HG03378 (cell line): Measurements from ENCODE around the gene ENTR1.

Experiments used
- ATAC-seq: cut with Tn5 transposase; IDR thresholded peaks from one replicate; pipeline ENCODE4 v1.9.1; 2021; ENCODE audit warnings: mild to moderate bottlenecking, moderate library complexity; ENCODE audit not compliant: unreplicated experiment

ENTR1 gene

DNA sequence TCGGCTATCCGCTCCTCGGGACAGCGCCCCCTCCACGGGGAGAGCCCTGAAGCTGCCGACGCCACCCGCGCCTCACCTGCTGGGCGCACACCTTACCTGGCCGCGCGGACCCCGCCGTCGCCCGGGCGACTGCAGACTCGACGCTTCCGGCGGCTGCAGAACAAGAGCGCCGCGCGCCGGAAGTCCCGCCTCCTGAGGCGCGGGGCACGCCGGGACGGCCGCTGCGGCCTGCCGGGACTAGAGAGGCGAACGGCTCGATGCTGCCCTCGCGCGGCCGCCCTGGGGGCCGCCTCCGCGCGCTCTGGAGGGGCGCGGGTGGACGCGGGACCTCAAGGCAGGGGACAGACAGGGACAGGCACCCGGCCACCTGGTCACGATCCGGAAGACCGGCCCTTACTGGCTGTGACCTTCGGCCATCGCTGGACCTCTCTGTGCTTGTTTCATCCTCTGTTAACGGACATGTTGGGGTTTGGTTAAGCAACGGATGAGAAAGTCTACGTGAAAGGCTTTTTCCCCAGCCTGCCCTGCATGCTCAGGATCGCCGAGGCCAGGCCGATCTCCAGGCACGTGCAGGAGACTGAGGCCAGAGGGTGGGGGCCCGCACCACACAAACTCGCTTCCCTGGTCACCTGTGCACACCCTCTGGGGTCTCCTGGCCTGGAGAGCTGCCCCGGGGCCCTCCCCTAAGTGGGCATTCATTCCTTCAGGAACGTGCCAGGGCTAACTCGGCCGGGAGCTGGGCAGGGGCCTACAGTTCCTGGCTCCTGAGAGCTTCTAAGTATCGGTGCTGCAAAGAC lies 10.2 kb downstream of the ENTR1 start, which contains the start of gene SNAPC4:
SNAPC4 (minus strand) TSS at position 133 of the 797 bp plus-strand sequence. CDS start 1,742 bp downstream, outside the sequence.
- ATAC-seq, result no peak

DNA sequence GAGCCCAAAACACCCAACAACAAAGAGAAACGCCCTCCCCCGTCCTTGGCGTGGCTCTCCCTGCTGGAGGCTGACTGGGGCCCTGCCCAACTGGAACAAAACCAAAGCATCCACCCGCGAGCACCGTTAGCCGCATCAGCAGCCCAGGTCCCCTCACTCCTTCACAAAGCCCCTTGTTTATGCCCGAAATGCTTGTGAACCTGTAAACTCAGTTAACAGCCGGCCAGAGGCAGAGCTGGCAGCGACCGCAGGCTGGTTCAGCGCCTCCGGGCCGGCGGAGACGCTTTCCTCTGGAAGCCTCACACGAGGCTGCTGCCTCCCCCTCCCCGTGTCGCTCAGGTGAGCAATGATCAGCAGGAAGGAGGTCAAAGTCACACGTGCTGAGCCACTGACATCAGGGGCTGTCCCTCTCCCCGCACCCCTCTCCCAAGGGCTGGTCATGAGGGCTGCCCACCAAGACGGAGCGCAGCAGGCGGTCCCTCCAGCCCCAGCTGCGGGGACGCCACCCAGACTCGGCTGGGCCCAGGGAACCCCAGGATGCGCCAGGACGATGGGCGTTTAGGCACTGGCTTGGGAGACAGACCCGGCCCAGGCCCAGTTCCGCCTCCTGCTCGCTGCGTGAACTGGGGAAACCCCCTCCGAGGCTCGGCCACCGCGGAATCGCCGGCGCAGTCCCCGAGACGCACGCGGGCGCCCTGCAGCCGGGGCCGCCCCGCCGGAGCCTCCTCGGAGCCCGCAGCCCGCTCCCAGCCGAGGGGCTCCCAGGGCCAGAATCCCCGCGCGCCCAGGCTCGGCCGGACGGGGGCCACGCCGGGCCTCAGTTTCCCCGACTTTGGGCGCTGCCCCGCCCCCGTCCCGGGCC lies 11.0 kb downstream of the ENTR1 start:
- no peak for ATAC-seq

DNA sequence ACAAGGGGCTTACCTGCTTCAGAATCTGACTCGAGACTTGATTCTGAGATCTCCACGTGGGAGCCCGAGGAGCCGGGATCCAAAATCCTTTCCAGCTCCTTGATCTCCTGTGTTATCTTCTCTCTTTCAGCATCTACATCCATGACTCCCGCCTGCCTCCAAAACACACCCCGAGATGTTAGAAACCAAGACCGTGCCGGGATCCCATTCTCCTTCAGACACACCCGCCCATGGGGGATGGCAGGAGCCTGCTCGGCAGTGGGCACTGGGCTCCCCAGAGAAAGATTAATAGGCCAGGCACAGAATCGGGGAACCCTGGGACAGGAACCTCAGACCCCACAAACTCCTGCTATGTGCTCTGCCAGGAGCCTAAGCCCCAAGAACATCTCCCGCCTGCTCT lies 12.1 kb downstream of the ENTR1 start:
- no peak for ATAC-seq

DNA sequence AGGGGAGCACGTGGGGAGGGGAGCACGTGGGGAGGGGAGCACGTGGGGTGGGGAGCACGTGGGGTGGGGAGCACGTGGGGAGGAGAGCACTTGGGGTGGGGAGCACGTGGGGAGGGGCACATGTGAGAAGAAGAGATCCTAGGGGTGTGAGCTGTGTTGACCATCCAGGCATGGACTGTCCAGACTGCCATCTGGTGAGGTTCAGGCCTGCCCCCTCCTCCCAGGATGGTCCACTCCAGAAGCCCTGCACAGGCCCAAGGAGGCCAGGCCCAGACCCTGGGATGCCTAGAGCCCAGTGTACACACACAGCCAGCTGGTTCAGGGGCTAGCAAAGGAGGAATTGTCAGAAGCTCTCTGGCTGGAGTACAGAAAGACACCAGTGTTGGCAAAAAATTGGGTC lies 12.8 kb downstream of the ENTR1 start:
- ATAC-seq, result no peak

DNA sequence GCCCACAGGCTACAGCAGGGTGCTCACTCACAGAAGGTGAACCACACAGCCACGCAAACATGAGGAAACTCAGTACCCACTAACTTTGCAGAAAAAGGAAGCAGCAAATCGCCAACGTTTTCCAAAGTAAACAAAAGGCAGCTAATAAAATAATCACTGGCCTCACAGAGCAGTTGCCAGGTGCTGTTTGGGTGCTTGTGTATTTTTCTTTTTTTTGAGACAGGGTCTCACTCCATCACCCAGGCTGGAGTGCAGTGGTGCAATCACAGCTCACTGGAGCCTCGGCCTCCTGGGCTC lies 14.2 kb downstream of the ENTR1 start:
- ATAC-seq, result no peak

DNA sequence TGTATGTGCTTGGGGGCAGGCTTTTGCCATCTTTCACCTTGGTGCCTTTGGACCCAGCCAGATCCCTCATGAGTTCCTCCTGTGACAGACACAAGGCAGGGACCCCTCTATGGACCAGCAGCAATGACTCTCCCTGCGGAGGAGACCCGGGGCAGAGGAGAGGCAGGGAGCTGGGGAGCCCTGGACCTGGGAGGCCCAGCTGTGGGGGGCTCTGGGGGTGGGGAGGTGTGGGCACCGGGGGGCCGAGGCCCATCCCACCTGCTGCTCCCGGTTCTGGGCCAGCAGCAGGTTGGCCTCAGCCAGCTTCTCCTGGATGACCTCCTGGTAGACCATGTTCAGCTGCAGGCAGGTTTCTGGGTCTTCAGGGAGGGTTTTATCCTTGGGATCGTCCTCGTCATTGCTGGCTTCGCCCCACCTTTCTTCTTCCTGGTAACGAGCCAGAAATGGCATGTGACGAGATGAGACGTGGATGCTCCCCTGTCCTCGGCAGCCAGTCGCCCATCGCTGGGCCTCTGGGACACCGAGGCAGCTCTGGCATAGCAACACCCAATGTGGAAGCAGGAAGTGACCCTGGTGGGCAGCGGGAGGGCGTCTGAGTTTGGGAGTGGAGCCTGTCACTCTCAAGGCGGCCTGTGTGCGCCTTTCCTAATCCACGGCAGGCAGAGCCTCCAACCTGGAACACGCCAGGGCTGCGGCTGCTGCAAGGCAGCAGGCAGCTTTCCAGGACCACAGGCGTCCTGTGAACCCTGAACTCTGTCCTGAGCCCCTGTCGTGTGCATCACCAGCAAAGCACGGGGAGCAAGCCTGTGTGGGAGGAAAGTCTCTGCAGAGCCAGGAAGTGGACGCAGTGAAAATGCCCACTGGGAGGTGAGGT lies 14.8 kb downstream of the ENTR1 start:
- no peak for ATAC-seq

DNA sequence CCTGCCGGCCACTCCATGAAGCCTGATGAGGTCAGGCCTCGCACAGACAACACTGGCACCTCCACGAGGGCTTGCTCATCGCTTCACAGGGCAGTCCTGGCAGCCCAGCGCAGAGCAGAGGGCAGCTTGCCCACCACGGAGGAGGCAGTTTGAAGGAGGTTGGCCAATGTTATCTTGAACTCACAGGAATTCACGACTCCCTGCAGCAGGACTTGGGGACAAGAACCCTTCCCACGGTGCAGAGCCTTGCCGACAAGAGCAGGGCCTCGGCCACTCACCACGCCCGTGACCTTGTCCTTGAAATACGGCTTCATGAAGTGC lies 15.4 kb downstream of the ENTR1 start:
- ATAC-seq, result no peak

DNA sequence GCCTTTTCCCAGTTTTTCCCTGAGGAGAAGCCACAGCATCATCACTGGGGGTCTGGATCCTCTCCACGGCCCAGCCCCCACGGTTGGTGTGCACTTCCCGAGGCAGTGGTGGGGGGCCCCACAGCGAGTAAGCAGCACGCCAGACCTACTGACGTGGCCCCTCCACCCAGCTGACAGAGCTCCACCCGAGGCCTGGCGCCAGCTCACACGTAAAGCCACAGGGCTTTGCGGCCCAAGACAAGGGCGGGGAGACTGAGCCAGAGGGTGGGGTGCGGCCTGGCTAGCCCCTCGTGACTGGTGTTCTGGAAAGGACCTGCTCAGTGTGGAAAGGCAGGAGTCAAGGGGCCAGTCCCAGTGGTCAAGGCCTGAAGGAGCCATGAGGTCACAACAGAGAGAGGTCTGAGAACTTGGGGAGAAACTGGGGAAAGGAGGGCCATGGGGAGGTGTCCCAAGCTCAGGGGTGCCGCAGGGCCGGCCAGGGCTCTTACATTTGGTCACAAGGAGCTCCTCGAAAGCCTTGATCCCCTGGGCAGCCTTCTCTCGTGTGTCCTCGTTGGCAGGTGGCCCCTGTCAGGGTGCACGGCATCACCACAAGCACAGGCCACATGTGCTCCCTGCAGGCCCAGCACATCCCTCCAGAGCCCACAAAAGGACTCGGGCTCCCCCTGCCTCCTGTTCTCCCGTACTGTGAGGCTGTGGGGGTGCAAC lies 15.9 kb downstream of the ENTR1 start:
- ATAC-seq, result no peak

DNA sequence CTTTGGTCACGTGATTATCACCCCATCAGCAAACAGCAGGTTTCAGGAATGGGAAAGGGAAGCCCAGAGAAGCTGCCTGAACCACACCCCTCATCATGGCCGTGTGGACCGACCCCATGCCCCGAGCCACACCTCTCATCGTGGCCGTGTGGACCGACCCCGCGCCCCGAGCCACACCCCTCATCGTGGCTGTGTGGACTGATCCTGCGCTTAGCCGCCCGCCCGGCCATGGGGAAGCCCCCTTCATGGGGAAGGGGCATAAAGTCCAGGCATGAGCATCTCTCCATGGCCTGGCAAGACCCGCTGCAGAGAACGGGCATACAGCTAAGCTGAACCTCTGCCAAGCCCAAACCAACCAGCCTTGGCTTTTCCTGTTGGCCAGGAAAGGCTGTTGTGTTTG lies 16.9 kb downstream of the ENTR1 start:
- no peak for ATAC-seq

DNA sequence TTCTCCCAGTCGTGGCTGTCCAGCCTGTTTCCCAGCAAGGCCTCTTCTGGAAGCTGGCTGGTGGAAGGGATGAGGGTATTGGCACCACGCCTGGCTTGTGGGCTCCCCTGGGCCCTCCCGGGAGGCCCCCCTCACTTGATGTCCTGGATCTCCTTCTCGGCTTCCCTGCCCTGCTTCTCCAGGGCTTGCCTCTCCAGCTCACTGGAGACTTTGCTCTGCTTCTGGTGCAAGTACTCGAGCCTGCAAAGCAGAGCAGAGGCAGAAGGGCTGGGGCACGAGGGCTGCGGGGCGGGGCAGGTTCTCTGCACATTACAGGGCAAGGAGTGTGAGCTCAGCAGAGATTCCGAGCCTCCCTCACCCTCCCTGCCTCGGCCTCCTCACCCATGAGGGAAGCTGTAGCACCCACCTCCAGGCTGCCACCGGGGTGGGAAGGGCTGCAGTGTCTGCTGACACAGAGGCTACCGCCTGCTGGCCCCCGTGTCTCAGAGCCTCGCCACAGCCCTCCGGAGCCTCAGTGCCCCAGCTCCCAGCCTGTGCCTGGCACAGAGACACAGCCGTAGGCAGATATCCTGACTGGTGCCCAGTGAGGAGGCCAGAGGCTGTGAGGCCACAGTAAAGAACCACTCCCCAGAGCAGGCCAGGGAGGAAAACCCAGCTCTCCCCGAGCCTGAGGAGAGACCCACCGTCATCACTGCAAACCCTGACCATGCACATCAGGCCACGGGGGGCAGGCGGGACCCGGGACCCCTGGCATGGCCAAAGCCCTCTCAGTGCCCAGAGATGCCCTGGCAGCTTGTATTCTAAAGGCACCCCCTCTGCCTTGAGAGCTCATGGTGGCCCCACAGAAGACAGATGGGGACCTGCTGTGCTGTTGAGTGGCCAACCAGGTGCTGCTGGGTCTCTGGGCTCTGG lies 17.6 kb downstream of the ENTR1 start:
- no peak for ATAC-seq

DNA sequence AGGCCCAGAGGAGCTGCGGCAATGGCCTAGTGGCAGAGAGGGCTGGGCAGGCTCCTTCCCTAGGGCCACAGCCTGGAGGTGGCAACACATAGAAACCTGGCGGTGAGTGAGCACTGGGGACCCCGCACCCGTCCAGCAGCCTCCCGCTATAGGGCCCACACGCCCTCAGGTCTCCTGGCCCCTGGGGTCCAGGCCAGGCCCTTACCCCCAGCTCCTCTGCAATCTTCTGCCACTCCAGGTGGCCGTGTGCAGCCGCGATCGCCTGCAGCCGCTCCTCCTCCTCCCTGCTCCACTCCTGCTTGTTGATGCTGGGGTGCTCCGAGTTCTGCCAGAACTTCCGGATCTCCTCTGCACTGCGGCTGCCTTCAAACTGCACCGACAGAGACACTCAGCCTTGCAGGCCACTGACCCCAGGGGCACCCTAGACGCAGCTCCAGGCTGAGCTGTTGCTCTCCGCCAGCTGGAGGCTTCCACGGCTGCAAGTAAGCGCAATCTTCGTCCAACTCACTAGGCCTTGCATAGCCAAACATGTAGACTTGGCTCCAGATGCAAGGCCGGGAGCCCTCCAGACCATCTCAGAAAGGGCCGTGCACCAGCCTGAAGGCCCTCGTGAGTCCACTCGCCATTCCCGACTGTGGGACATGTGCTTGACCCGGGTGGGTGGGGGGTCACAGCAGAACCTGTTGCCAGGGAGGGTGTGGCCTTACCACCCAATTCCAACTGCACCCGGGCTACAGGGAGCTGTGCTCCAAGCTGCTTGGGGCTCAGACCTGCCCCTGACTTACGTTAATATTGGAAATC lies 18.5 kb downstream of the ENTR1 start:
- no peak for ATAC-seq

DNA sequence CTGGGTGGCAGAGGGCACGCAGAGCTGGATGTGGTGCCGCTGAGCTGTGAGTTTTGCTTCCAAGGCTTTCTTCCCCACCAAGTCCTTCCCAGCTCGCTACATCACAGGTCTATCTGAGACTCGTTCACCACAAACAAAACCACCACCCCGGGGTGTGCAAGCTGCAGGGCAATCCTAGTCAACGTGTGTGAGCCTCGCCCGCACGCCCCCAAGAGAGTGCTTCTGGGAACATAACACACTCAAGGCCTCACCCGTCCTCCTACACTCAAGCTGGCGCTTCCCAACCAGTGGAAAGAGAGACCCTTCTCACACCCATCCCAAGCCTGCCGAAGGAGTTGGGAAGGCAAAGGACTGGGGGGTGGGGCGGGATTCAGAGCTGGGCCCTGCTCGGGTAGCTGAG lies 21.0 kb downstream of the ENTR1 start:
- ATAC-seq, result no peak

DNA sequence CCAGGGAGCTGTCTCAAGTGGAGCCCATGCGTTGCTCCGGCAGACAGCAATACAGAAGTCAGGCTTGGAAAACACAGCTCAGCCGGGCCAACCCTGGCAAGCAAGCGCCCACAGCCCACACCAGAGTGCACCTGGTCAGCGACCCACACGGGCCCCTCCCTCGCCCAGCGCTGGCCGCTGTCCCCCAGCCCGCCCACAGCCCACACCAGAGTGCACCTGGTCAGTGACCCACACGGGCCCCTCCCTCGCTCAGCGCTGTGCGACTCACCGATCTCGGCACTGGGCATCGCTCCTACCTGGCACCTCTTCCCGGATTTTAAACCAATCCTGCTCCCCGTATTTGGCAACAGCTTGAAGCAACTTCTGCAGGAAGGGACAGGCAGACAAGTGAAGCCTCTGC lies 23.2 kb downstream of the ENTR1 start:
- no peak for ATAC-seq

DNA sequence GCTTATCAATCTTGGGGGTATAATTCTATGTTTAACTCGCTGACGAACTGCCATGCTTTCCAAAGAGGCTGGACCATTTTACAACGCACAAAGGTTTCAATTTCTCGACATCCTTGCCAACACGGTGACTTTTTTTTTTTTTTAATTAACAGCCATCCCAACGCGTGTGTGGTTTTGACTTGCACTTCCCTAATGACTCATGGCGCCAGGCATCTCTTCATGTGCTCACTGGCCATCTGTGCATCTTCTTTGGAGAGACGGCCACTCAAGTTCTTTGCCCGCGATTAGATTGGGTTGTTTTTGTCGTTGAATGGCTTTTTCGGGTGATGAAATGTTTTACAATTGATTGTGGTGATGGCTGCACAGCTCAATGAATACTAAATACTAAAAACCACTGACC lies 24.4 kb downstream of the ENTR1 start:
- no peak for ATAC-seq

DNA sequence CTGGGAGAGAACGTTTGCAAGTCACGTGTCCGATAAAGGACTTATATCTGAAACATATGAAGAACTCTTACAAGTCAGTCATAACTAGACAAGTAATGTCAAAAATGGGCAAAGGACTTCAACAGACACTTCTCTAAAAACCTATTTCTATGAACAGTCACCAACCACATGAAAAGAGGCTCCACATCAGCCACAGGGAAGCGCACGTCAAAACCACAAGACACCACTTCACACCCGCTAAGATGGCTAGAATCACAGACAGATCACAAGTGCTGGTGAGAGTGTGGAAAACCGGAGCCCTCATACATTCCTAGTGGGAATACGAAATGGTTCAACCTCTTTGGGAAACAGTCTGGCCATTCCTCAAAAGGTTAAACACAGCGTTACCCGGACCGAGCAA lies 25.4 kb downstream of the ENTR1 start:
- no peak for ATAC-seq

DNA sequence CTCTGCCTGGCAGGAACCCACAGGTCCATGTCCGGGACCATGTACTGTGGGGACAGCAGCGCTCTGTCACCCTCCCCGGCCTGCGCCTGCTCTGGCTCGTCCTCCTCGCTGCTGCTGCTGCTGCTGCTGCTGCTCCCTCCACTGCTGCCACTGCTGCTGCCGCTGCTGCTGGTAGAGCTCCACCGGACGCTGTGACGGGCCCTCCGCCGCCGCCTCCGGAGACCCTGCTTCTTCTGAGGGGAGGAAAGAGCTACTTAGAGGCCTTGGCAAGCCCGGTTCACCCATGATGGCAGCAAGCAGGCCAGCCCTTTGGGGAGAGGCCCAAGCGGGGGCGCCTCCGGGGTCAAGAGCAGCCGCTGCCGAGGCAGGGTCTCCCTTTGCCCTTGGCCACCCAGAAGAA lies 27.0 kb downstream of the ENTR1 start:
- no peak for ATAC-seq

DNA sequence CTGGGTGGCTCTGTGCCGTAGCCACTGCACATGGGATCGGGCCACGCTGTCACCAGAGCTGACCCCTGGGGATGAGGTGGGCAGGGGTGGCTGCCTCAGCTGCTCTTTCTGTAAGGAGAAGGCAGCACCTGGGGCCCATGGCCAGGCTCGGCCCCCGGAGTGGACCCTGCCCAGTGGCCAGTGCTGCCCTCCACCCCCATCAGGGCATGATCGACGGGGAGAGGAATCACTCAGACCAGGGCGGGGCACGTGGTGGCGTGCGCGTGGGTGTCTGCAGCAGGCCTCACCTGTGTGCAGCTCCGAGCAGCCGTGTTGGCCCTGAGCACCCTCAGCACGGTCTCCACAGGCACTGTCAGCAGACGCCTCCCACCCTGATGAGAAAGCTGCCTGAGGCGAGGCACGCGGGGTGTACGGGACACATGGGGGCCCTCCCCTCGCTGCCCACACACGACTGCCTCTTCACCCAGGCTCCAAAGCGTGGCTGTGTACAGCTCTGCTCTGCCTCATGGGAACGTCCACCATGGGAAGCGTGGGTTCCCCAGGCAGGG lies 28.4 kb downstream of the ENTR1 start:
- no peak for ATAC-seq

DNA sequence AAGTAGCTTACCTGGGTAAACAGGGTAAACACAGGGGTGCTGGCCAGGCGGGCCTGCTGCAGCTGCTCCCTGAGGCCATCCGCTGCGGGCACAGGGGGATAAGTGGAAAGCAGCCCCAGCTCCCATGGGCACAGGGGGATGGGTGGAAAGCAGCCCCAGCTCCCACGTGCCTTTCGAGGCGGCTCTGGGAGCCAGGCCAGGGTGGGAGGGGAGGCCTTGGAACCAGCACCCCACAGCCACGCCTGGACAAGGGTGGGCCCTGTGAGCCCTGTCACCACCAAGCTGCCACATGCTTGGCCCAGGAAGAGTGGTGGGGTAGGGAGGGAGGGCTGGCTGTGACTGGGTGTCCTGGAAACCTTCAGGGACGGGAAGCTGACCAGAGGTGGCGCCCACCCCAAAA lies 29.1 kb downstream of the ENTR1 start:
- ATAC-seq, result no peak

DNA sequence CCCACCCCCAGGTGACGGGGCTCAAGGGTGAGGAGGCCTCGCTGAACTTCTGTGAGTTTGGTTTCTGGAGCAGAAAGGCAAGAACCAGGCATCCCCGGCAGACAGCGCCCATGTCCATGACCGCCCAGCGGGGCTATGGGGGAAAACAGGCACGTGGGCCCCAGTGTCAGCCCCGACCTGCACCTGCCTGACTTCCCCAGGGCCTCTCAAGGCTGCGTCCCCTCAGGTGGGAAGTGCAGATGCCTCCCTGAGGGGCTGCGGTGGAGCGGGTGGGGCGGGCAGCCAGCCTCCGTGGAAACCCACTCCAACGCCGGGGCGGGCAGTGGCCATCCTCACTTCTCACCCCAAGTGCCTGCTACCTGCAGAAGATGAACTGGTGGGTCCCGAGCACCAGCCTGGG lies 30.0 kb downstream of the ENTR1 start:
- ATAC-seq, result no peak
